ENCODE results near the gene AP1M1.

- TF ChIP-seq CTCF (conservative IDR thresholded peaks at IDR 0.05) (no peak), EZH2 (IDR thresholded peaks at IDR 0.05; ENCODE audit: low read depth) (no peak)
These were observed 38.1 kb upstream of the AP1M1 start for GRCh38 chr19:16159655-16160054.

Measured in PC-9 (cell line).